K562 (cell line): ENCODE results near the gene NDC1. TPM values are rescaled to one million over a fixed set of nuclear protein-coding genes. Genes with fewer than 3 reads are reported as not detected.

Experiments used
- DLX4 ChIP-seq: fragments of 250-450 bp; sonication (Bioruptor Pico); IDR thresholded peaks from 2 replicates; pipeline ENCODE4 v1.6.1; 2021; ENCODE audit warnings: mild to moderate bottlenecking
- IRF1 ChIP-seq: sonication (generic); formaldehyde crosslinking; IDR thresholded peaks from 2 replicates; pipeline ENCODE4 v1.8.0; 2022; ENCODE audit warnings: missing genetic modification reagents, mild to moderate bottlenecking, borderline replicate concordance
- KDM2B ChIP-seq: fragments of 250-450 bp; sonication (Bioruptor Pico); IDR thresholded peaks from 2 replicates; pipeline ENCODE4 v1.8.0; 2021; ENCODE audit warnings: mild to moderate bottlenecking, moderate library complexity
- MIER1 ChIP-seq: fragments of 450-650 bp; IDR thresholded peaks from 2 replicates; pipeline ENCODE4 v1.6.1; 2016; ENCODE audit warnings: antibody characterized with exemption, mild to moderate bottlenecking, low read depth
- PPARD ChIP-seq: fragments of 250-450 bp; sonication (Bioruptor Pico); IDR thresholded peaks from 2 replicates; pipeline ENCODE4 v1.8.0; 2022; ENCODE audit warnings: inconsistent platforms, mild to moderate bottlenecking, moderate library complexity
- PYGO2 ChIP-seq: fragments of 450-650 bp; IDR thresholded peaks from 2 replicates; pipeline ENCODE4 v1.6.1; 2016; ENCODE audit warnings: mild to moderate bottlenecking, missing genetic modification characterization, moderate library complexity, missing compliant biosample characterization
- RAD21 ChIP-seq, 2 experiments: fragments of 250-450 bp in 1 of 2; fragments of 450-650 bp in 1 of 2; sonication (Bioruptor Pico) in 1 of 2; formaldehyde crosslinking in 1 of 2; IDR thresholded peaks in 1 of 2; conservative IDR thresholded peaks in 1 of 2; 2 replicates each; pipeline versions ENCODE4 v1.4.0 to v1.8.0; 2020 to 2022; ENCODE audit warnings: mild to moderate bottlenecking in 2 of 2, moderate library complexity in 1 of 2
- RBM14 ChIP-seq: fragments of 200-400 bp; formaldehyde crosslinking; IDR thresholded peaks from 2 replicates; pipeline ENCODE4 v1.6.1; 2018; ENCODE audit warnings: low read depth, mild to moderate bottlenecking, low read length, moderate library complexity, borderline replicate concordance; ENCODE audit not compliant: insufficient read depth
- polyA plus RNA-seq, 8 experiments: library from polyadenylated mRNA; depleted of rRNA in 4 of 8; stranded (reverse) in 5 of 8; unstranded in 3 of 8; fragments of >200 nt; fragmentation: Nextera tagmentation in 2 of 8; fragmentation: Illumina TruSeq in 1 of 8; extraction: Ambion mirVana in 2 of 8; extraction: Trizol in 1 of 8; gene quantifications; 2 replicates each; pipeline versions ENCODE4 v1.2.1 to v1.2.3, GENCODE V29; 2011 to 2014; ENCODE audit warnings: inconsistent platforms in 1 of 8, missing spikeins in 1 of 8
- total RNA-seq, 7 experiments: library from RNA; depleted of rRNA in 6 of 7; stranded (reverse); fragments of >200 nt in 6 of 7; fragmentation: Illumina TruSeq in 2 of 7; extraction: Trizol in 2 of 7; gene quantifications; 2 replicates each; pipeline versions ENCODE4 v1.2.1 to v1.2.3, GENCODE V29; 2011 to 2021; ENCODE audit warnings: low replicate concordance in 1 of 7
- TF ChIP-seq, protein P1 (sequence below): fragments of 250-450 bp; sonication (Bioruptor Pico); IDR thresholded peaks from 2 replicates; pipeline ENCODE4 v1.5.0; 2021; ENCODE audit warnings: mild to moderate bottlenecking, borderline replicate concordance

Gene NDC1
- total and polyA plus RNA-seq, 9 of the 15 experiments (the other 6 are each of a cell fraction or from before 2014, with no cell fraction given), result 26.9 to 102 (median 64.5) TPM

- TF ChIP-seq RAD21 (CRISPR knock-in tag; conservative IDR thresholded peaks at IDR 0.05 in 1 of 2, IDR thresholded peaks at IDR 0.05 in 1 of 2) (peak in 1 of 2 experiments; percentile 44; a peak in 2 of 4 replicates), KDM2B (CRISPR knock-in tag) (no peak), PYGO2 (tag) (no peak), PPARD (CRISPR knock-in tag) (no peak), IRF1 (CRISPR knock-in tag) (no peak), MIER1 (no peak), RBM14 (no peak), DLX4 (no peak)
- TF ChIP-seq, protein P1, sequence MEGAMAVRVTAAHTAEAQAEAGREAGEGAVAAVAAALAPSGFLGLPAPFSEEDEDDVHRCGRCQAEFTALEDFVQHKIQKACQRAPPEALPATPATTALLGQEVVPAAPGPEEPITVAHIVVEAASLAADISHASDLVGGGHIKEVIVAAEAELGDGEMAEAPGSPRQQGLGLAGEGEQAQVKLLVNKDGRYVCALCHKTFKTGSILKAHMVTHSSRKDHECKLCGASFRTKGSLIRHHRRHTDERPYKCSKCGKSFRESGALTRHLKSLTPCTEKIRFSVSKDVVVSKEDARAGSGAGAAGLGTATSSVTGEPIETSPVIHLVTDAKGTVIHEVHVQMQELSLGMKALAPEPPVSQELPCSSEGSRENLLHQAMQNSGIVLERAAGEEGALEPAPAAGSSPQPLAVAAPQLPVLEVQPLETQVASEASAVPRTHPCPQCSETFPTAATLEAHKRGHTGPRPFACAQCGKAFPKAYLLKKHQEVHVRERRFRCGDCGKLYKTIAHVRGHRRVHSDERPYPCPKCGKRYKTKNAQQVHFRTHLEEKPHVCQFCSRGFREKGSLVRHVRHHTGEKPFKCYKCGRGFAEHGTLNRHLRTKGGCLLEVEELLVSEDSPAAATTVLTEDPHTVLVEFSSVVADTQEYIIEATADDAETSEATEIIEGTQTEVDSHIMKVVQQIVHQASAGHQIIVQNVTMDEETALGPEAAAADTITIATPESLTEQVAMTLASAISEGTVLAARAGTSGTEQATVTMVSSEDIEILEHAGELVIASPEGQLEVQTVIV (CRISPR knock-in tag), result no peak
Observed at GRCh38 chr1:53725238-53725689, 112.8 kb downstream of the NDC1 start (continued).
